HepG2 (cell line): Measurements from ENCODE around the gene STK4. TPM values are rescaled to one million over a fixed set of nuclear protein-coding genes. Genes with fewer than 3 reads are reported as not detected.

ENCODE experiments used
- ATAC-seq: fragments of 200-7000 bp; cut with Tn5 transposase; 3 replicates; pipeline ENCODE4 v1.9.1; 2020; ENCODE audit warnings: mild to moderate bottlenecking, moderate library complexity
- BruUV-seq: library from RNA; stranded (reverse); fragments of 400-500 nt; replicated peaks from 2 replicates; lab custom pipeline; 2021; lab: Mats Ljungman, UMichigan
- CTCF ChIA-PET: fragments of 300-600 bp; formaldehyde crosslinking; extraction: SDS; loops from one replicate; lab custom pipeline; 2021; ENCODE audit warnings: low total read pairs, inconsistent platforms, low intra/inter-chr PET ratio; lab: Yijun Ruan, JAX
- POLR2A ChIA-PET: fragments of 350-600 bp; sonication (Branson Sonifier 250); formaldehyde crosslinking; loops from one replicate; lab custom pipeline; 2020; ENCODE audit warnings: antibody characterized with exemption, inconsistent platforms; lab: Yijun Ruan, JAX
- DNase-seq: peaks from one replicate; pipeline ENCODE4 v3.0.0-alpha.2; 2015; ENCODE audit warnings: low spot score
- FAIRE-seq: peaks from 3 replicates; lab custom pipeline; 2011; peaks lifted over from hg19 to GRCh38; lab: Jason Lieb, UNC
- H2AFZ ChIP-seq: one replicate; pipeline ENCODE4 v1.6.1; 2011; ENCODE audit warnings: low read length, inconsistent platforms
- H3K27ac ChIP-seq: fragments of 300-600 bp; 3 replicates; pipeline ENCODE4 v1.8.0; 2011; ENCODE audit warnings: mixed run types, mild to moderate bottlenecking, mixed read lengths, low read length, inconsistent platforms; ENCODE audit not compliant: insufficient read depth; ENCODE audit errors: extremely low read length
- H3K27me3 ChIP-seq, 2 experiments: fragments of 200-600 bp in 1 of 2; 2 replicates in 1 of 2; 3 replicates in 1 of 2; pipeline versions ENCODE4 v1.6.0 to v1.8.0; 2011; ENCODE audit warnings: low read length in 2 of 2, mild to moderate bottlenecking in 2 of 2, moderate library complexity in 2 of 2, inconsistent platforms in 1 of 2; ENCODE audit not compliant: insufficient read depth in 2 of 2, control insufficient read depth in 1 of 2
- H3K36me3 ChIP-seq, 2 experiments: fragments of 200-600 bp in 1 of 2; replicated peaks in 1 of 2; 2 replicates in 1 of 2; 3 replicates in 1 of 2; pipeline versions ENCODE4 v1.5.1 to v1.8.0; 2011; ENCODE audit warnings: low read length in 2 of 2, inconsistent platforms in 1 of 2; ENCODE audit not compliant: insufficient read depth in 2 of 2, control insufficient read depth in 1 of 2
- H3K4me1 ChIP-seq: 2 replicates; pipeline ENCODE4 v1.5.1; 2012; ENCODE audit warnings: low read length, inconsistent platforms; ENCODE audit not compliant: insufficient read depth
- H3K4me2 ChIP-seq: 2 replicates; pipeline ENCODE4 v1.6.0; 2011; ENCODE audit warnings: low read depth, low read length, inconsistent platforms
- H3K4me3 ChIP-seq, 3 experiments: fragments of 200-600 bp in 1 of 3; sonication (generic), shearing (Covaris generic) in 1 of 3; replicated peaks in 1 of 3; 2 replicates each; pipeline ENCODE4 v1.5.1; 2011 to 2016; ENCODE audit warnings: low read length in 3 of 3, inconsistent platforms in 2 of 3, low read depth in 2 of 3, mild to moderate bottlenecking in 2 of 3, control low read depth in 1 of 3, mixed read lengths in 1 of 3; ENCODE audit not compliant: insufficient read depth in 1 of 3
- H3K79me2 ChIP-seq: one replicate; pipeline ENCODE4 v1.6.1; 2011; ENCODE audit warnings: low read length, inconsistent platforms; ENCODE audit not compliant: insufficient read depth
- H3K9ac ChIP-seq: 2 replicates; pipeline ENCODE4 v1.6.0; 2011; ENCODE audit warnings: mild to moderate bottlenecking, low read depth, low read length, inconsistent platforms; ENCODE audit not compliant: insufficient read depth
- H3K9me3 ChIP-seq: 2 replicates; pipeline ENCODE4 v1.5.1; 2012; ENCODE audit warnings: mild to moderate bottlenecking, low read length
- H4K20me1 ChIP-seq: 2 replicates; pipeline ENCODE4 v1.6.0; 2011; ENCODE audit warnings: inconsistent platforms, mild to moderate bottlenecking, low read length, moderate library complexity; ENCODE audit not compliant: insufficient read depth
- ATF4 ChIP-seq, 2 experiments: fragments of 450-650 bp in 1 of 2; sonication (generic) in 1 of 2; formaldehyde crosslinking; IDR thresholded peaks; 2 replicates each; pipeline versions ENCODE4 v1.5.0 to v1.8.0; 2020 to 2022; ENCODE audit warnings: mild to moderate bottlenecking in 1 of 2, missing genetic modification reagents in 1 of 2
- DNMT3B ChIP-seq: conservative IDR thresholded peaks from 2 replicates; pipeline ENCODE4 v1.6.1; 2016; ENCODE audit warnings: missing biosample characterization, control low read depth
- GPN1 ChIP-seq: sonication (generic); formaldehyde crosslinking; IDR thresholded peaks from 2 replicates; pipeline ENCODE4 v1.5.1; 2020; ENCODE audit warnings: missing genetic modification reagents, borderline replicate concordance
- ISL2 ChIP-seq: sonication (generic); formaldehyde crosslinking; IDR thresholded peaks from 2 replicates; pipeline ENCODE4 v1.5.0; 2020; ENCODE audit warnings: missing genetic modification reagents
- PHF8 ChIP-seq: sonication (generic); formaldehyde crosslinking; IDR thresholded peaks from 2 replicates; pipeline ENCODE4 v1.5.0; 2020; ENCODE audit warnings: missing genetic modification reagents
- SRSF1 ChIP-seq: fragments of 200-400 bp; formaldehyde crosslinking; optimal IDR thresholded peaks from 2 replicates; pipeline ENCODE3; 2017; ENCODE audit warnings: mild to moderate bottlenecking, low read depth, low read length, moderate library complexity
- ZNF136 ChIP-seq: sonication (generic); formaldehyde crosslinking; IDR thresholded peaks from 2 replicates; pipeline ENCODE4 v1.8.1; 2022; ENCODE audit warnings: low read depth, mild to moderate bottlenecking, moderate library complexity, missing genetic modification reagents
- ZNF33B ChIP-seq: sonication (generic); formaldehyde crosslinking; IDR thresholded peaks from 2 replicates; pipeline ENCODE4 v1.5.1; 2020; ENCODE audit warnings: mild to moderate bottlenecking, missing genetic modification reagents
- ZNF576 ChIP-seq: sonication (generic); formaldehyde crosslinking; IDR thresholded peaks from 2 replicates; pipeline ENCODE4 v1.4.0; 2020; ENCODE audit warnings: mild to moderate bottlenecking, missing genetic modification reagents
- ZNF607 ChIP-seq: sonication (generic); formaldehyde crosslinking; IDR thresholded peaks from 2 replicates; pipeline ENCODE4 v1.5.1; 2020; ENCODE audit warnings: missing genetic modification reagents, mild to moderate bottlenecking, borderline replicate concordance
- ZNF615 ChIP-seq: sonication (generic); formaldehyde crosslinking; IDR thresholded peaks from 2 replicates; pipeline ENCODE4 v1.5.0; 2020; ENCODE audit warnings: mild to moderate bottlenecking, missing genetic modification reagents, borderline replicate concordance
- ZNF691 ChIP-seq: sonication (generic); formaldehyde crosslinking; IDR thresholded peaks from 2 replicates; pipeline ENCODE4 v1.4.0; 2020; ENCODE audit warnings: missing genetic modification reagents, low read depth, mild to moderate bottlenecking, borderline replicate concordance
- ZNF781 ChIP-seq: sonication (generic); formaldehyde crosslinking; IDR thresholded peaks from 2 replicates; pipeline ENCODE4 v1.5.1; 2020; ENCODE audit warnings: borderline replicate concordance, mild to moderate bottlenecking, missing genetic modification reagents; ENCODE audit errors: not compliant biosample characterization
- WGBS: methylation state at CpG from one replicate; pipeline ENCODE4 v1.1.6; 2017; ENCODE audit warnings: low lambda C conversion rate; 5-methylcytosine and 5-hydroxymethylcytosine counted together
- in situ Hi-C: cut with HindIII; loops from 2 replicates; pipeline ENCODE4 v1.10.0; 2017; ENCODE audit warnings: low pct_unique_long_range_greater_than_20kb; ENCODE audit not compliant: extremely low pct_ligation_motif_present
- intact Hi-C: fragments of 100-400 bp; cut with micrococcal nuclease; formaldehyde crosslinking; loops from one replicate; pipeline ENCODE4 v1.10.0; 2022; ENCODE audit not compliant: unreplicated experiment
- polyA plus RNA-seq, 8 experiments: library from polyadenylated mRNA; depleted of rRNA in 3 of 8; stranded (reverse) in 7 of 8; unstranded in 1 of 8; fragments of >200 nt; fragmentation: Illumina TruSeq in 4 of 8; extraction: Trizol in 4 of 8; gene quantifications; 2 replicates each; pipeline versions ENCODE4 v1.2.1 to v1.2.3, GENCODE V29; 2011 to 2016; ENCODE audit warnings: low read depth in 4 of 8, missing spikeins in 1 of 8, mixed read lengths in 1 of 8; ENCODE audit not compliant: insufficient read depth in 1 of 8
- total RNA-seq, 5 experiments: library from RNA; depleted of rRNA; stranded (reverse); fragments of >200 nt; fragmentation: Illumina TruSeq; extraction: Trizol; gene quantifications; 2 replicates each; pipeline ENCODE4 v1.2.3, GENCODE V29; 2016; ENCODE audit warnings: low read depth in 1 of 5

Gene STK4
- total and polyA plus RNA-seq, 2 of the 13 experiments (the other 11 are each of a cell fraction or from before 2014, with no cell fraction given): 25.6 to 38.3 TPM

GRCh38 chr20:45047581-45048119 is 81.3 kb downstream of the STK4 start (continued):
- TF ChIP-seq ZNF691 (CRISPR knock-in tag): no peak
- TF ChIP-seq ZNF576 (CRISPR knock-in tag): no peak

GRCh38 chr20:45049438-45049837 is 83.1 kb downstream of the STK4 start:
- no peak overlapping the region for H2AFZ ChIP-seq
- H3K4me2 ChIP-seq: no peak overlapping the region
- H4K20me1 ChIP-seq: 0 out of 2 replicates have a peak, but pooled peaks cover under 1% of the 10 kb centered on the region
- H3K9ac ChIP-seq: no peak overlapping the region
- H3K27ac ChIP-seq: no peak overlapping the region
- H3K4me3 ChIP-seq: no peak overlapping the region
- H3K9me3 ChIP-seq: no peaks in the 10 kb centered on the region
- no peaks in the 10 kb centered on the region for H3K79me2 ChIP-seq
- no peak for ATAC-seq
- FAIRE-seq: no peak
- H3K27me3 ChIP-seq: no peaks in the 10 kb centered on the region
- BruUV-seq: no TSS peak
- TF ChIP-seq ZNF615 (CRISPR knock-in tag) (no peak), ATF4 (CRISPR knock-in tag; IDR thresholded peaks at IDR 0.05) (no peak), SRSF1 (no peak), ISL2 (CRISPR knock-in tag) (no peak), ZNF33B (no peak), ZNF136 (no peak), PHF8 (no peak), GPN1 (CRISPR knock-in tag) (no peak), ZNF607 (CRISPR knock-in tag) (no peak), ZNF781 (no peak), DNMT3B (CRISPR knock-in tag) (no peak)
- CTCF ChIA-PET: no interaction called here
- POLR2A ChIA-PET: no interaction called here
- in situ Hi-C loops (loop anchor here (10.0 kb wide), 1 partner anchor 45 kb away; no protein-coding TSS in a partner anchor), intact Hi-C loops (no loop called here)
- H3K36me3 ChIP-seq: peaks cover 11 to 19% of the 10 kb centered on the region in 2 experiments; a peak in 4 of 5 replicates
- no peak for DNase-seq
- H3K4me1 ChIP-seq: no peaks in the 10 kb centered on the region
- 93% methylated on average over 3 of the region's 3 CpGs for WGBS
